ENCODE measurements around the gene CASZ1. TPM values are rescaled to one million over a fixed set of nuclear protein-coding genes. Genes with fewer than 3 reads are reported as not detected.

Gene CASZ1
- total RNA-seq, 4 donors from 2014 or later: 13.1 to 33.7 (median 20.9) TPM

GRCh38 chr1:10806966-10807365 is 10.5 kb upstream of the CASZ1 start:
- DNase-seq: no peak
- no peak overlapping the region for H3K27ac ChIP-seq
- peaks cover 0 to 44% (median 0%) of the 10 kb centered on the region in 4 donors for H3K27me3 ChIP-seq
- no peak overlapping the region for H3K4me3 ChIP-seq
- WGBS, 2 donors: 87 to 88% methylated on average over 5 of the region's 5 CpGs
- no peaks in the 10 kb centered on the region for H3K36me3 ChIP-seq
- TF ChIP-seq CTCF (IDR thresholded peaks at IDR 0.05): no peak
- TF ChIP-seq POLR2A (IDR thresholded peaks at IDR 0.05): no peak
- H3K4me1 ChIP-seq: peaks cover 0 to 25% (median 0%) of the 10 kb centered on the region in 3 donors
- intact Hi-C loops (cut with DNase I): no loop called here
- H3K9me3 ChIP-seq: no peaks in the 10 kb centered on the region

GRCh38 chr1:10803971-10804820 is 7.8 kb upstream of the CASZ1 start:
- intact Hi-C loops (cut with DNase I): no loop called here
- peak overlapping the region in 1 of 4 donors; percentile 43 for H3K4me3 ChIP-seq
- peak overlapping the region; percentile 86 to 90 (median 88) for H3K27ac ChIP-seq
- DNase-seq: no peak
- H3K27me3 ChIP-seq: peaks cover 0 to 58% (median 0%) of the 10 kb centered on the region in 4 donors
- H3K36me3 ChIP-seq: no peaks in the 10 kb centered on the region
- H3K4me1 ChIP-seq: peaks cover 0 to 25% (median 0%) of the 10 kb centered on the region in 3 donors
- TF ChIP-seq POLR2A (IDR thresholded peaks at IDR 0.05) (peak in 2 of 4 donors; percentile 5 to 45), CTCF (IDR thresholded peaks at IDR 0.05) (no peak)
- no peaks in the 10 kb centered on the region for H3K9me3 ChIP-seq
- 18 to 64% methylated on average over 5 to 8 of the region's 21 CpGs for WGBS, 2 donors

- WGBS, 2 donors: 24 to 34% methylated on average over 7 to 12 of the region's 12 CpGs
- Histone ChIP-seq H3K4me3 (no peak overlapping the region), H3K27me3 (peaks cover 0 to 58% (median 0%) of the 10 kb centered on the region in 4 donors), H3K4me1 (peaks cover 0 to 25% (median 0%) of the 10 kb centered on the region in 3 donors), H3K36me3 (no peaks in the 10 kb centered on the region), H3K9me3 (no peaks in the 10 kb centered on the region), H3K27ac (peak overlapping the region; percentile 86 to 90 (median 88))
- TF ChIP-seq POLR2A (IDR thresholded peaks at IDR 0.05) (no peak), CTCF (IDR thresholded peaks at IDR 0.05) (no peak)
- intact Hi-C loops (cut with DNase I): no loop called here
- DNase-seq: no peak
Measured at GRCh38 chr1:10802944-10803715, 6.7 kb upstream of the CASZ1 start.

- WGBS, 2 donors: 75 to 79% methylated on average over 3 of the region's 3 CpGs
- no peak overlapping the region for H3K4me3 ChIP-seq
- no peaks in the 10 kb centered on the region for H3K9me3 ChIP-seq
- peaks cover 0 to 68% (median 0%) of the 10 kb centered on the region in 4 donors for H3K27me3 ChIP-seq
- no peaks in the 10 kb centered on the region for H3K36me3 ChIP-seq
- no peak overlapping the region for H3K27ac ChIP-seq
- DNase-seq: no peak
- TF ChIP-seq CTCF (IDR thresholded peaks at IDR 0.05): no peak
- TF ChIP-seq POLR2A (IDR thresholded peaks at IDR 0.05): no peak
- intact Hi-C loops (cut with DNase I): no loop called here
- H3K4me1 ChIP-seq: peaks cover 0 to 41% (median 0%) of the 10 kb centered on the region in 3 donors
Measured at GRCh38 chr1:10800778-10801177, 4.3 kb upstream of the CASZ1 start.

Measured in esophagus squamous epithelium (tissue), 5 donors.